Activated CD4-positive, alpha-beta T cell treated with anti-CD3 and anti-CD28 coated beads, Interleukin-2, amount 50 U/mL, for 1 hour (primary cell): ENCODE results near the gene MTRR.
"Not testable (repeated sequence)": the region's sequence is repeated elsewhere in the genome, so short reads cannot be mapped to it uniquely, and the experiment has no call there.

Experiments
- DNase-seq: peaks from one replicate; pipeline ENCODE4 v3.0.0-alpha.2; 2020

Gene MTRR

GRCh38 chr5:7902666-7903625, 34.0 kb downstream of the MTRR start:
- DNase-seq, result no peak

- DNase-seq, result no peak
Measured at GRCh38 chr5:7904170-7904569, 35.2 kb downstream of the MTRR start.

GRCh38 chr5:7907612-7908011, 38.7 kb downstream of the MTRR start:
- no peak for DNase-seq

GRCh38 chr5:7908317-7908716, 39.4 kb downstream of the MTRR start:
- no peak for DNase-seq

- DNase-seq, result no peak
Measured at GRCh38 chr5:7910738-7911428, 41.9 kb downstream of the MTRR start.

GRCh38 chr5:7911429-7911771, 42.5 kb downstream of the MTRR start:
- DNase-seq, result not testable (repeated sequence)

- DNase-seq, result no peak
Measured at GRCh38 chr5:7916171-7916804, 47.3 kb downstream of the MTRR start.

GRCh38 chr5:7917130-7918123, 48.5 kb downstream of the MTRR start:
- no peak for DNase-seq

GRCh38 chr5:7925961-7926695, 57.2 kb downstream of the MTRR start:
- DNase-seq, result no peak

- DNase-seq, result no peak
Measured at GRCh38 chr5:7926720-7927119, 57.8 kb downstream of the MTRR start.

- DNase-seq, result peak; percentile 25
Measured at GRCh38 chr5:7927466-7928375, 58.8 kb downstream of the MTRR start.

GRCh38 chr5:7930011-7930410, 61.1 kb downstream of the MTRR start:
- DNase-seq, result no peak

GRCh38 chr5:7941692-7942091, 72.7 kb downstream of the MTRR start:
- DNase-seq, result no peak

- no peak for DNase-seq
Measured at GRCh38 chr5:7947301-7947700, 78.4 kb downstream of the MTRR start.
